Omental fat pad (tissue), 4 donors: Measurements from ENCODE around the gene SNX8. TPM values are rescaled to one million over a fixed set of nuclear protein-coding genes. Genes with fewer than 3 reads are reported as not detected.
"Not testable (repeated sequence)": the region's sequence is repeated elsewhere in the genome, so short reads cannot be mapped to it uniquely, and the experiment has no call there.

Experiments used
- ATAC-seq: fragments of 150-250 bp; one replicate; pipeline ENCODE4 v1.9.1; 2016; ENCODE audit warnings: mild to moderate bottlenecking, moderate library complexity; ENCODE audit not compliant: low FRiP score
- DNase-seq: peaks from one replicate; pipeline ENCODE4 v3.0.0-alpha.2; 2019; ENCODE audit warnings: low spot score
- total RNA-seq, 4 donors: library from RNA; depleted of rRNA; stranded (reverse); fragments of >200 nt; gene quantifications; one replicate each; pipeline ENCODE4 v1.1.0, GENCODE V29; 2016
- TF ChIP-seq, protein P1 (sequence below), 3 donors: fragments of 450-650 bp; IDR thresholded peaks; one replicate each; pipeline ENCODE4 v1.5.1; 2016 to 2017; ENCODE audit warnings: antibody characterized with exemption in 3 of 3, mild to moderate bottlenecking in 3 of 3, moderate library complexity in 2 of 3

SNX8 gene
- total RNA-seq, 4 donors from 2014 or later, result 18.6 to 50.1 (median 26.7) TPM

DNA sequence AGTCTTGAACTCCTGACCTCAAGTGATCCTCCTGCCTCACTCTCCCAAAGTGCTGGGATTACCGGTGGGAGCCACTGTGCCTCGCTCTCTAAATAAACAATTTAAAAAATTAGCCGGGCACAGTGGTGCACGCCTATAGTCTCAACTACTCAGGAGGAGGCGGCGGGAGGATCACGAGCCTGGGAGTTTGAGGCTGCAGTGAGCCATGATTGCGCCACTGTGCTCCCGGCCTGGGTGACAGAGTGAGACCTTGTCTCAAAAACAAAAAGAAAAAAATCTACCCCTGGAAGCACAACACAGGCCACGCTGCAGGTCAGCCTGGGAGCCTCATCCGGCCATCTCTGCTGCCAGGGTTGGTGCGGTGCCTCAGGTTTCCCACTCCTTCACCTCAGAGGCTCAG, 36.6 kb upstream of the SNX8 start:
- ATAC-seq, result no peak
- DNase-seq, result no peak
- TF ChIP-seq, protein P1, sequence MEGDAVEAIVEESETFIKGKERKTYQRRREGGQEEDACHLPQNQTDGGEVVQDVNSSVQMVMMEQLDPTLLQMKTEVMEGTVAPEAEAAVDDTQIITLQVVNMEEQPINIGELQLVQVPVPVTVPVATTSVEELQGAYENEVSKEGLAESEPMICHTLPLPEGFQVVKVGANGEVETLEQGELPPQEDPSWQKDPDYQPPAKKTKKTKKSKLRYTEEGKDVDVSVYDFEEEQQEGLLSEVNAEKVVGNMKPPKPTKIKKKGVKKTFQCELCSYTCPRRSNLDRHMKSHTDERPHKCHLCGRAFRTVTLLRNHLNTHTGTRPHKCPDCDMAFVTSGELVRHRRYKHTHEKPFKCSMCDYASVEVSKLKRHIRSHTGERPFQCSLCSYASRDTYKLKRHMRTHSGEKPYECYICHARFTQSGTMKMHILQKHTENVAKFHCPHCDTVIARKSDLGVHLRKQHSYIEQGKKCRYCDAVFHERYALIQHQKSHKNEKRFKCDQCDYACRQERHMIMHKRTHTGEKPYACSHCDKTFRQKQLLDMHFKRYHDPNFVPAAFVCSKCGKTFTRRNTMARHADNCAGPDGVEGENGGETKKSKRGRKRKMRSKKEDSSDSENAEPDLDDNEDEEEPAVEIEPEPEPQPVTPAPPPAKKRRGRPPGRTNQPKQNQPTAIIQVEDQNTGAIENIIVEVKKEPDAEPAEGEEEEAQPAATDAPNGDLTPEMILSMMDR (IDR thresholded peaks at IDR 0.05), result no peak

DNA sequence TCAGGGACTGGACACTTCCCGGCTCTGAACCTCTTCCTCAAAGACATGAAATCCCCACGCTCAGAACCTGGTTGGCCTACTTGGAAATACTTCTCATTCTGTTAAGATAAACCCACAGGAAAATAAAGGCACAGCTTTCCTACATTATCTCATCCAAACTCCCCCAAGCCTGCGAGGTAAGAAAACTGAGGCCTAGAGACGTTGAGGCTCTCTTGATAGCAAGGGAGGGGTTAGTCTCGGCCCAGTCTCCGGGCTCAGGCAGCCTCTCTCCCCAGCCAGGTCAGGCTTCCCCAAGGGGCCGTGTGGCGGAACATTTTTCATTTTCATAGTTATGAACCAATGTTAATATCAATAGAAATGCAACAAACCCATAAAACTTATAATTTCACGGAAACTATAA, 35.8 kb upstream of the SNX8 start:
- TF ChIP-seq, protein P1 (IDR thresholded peaks at IDR 0.05), result no peak
- no peak for DNase-seq

DNA sequence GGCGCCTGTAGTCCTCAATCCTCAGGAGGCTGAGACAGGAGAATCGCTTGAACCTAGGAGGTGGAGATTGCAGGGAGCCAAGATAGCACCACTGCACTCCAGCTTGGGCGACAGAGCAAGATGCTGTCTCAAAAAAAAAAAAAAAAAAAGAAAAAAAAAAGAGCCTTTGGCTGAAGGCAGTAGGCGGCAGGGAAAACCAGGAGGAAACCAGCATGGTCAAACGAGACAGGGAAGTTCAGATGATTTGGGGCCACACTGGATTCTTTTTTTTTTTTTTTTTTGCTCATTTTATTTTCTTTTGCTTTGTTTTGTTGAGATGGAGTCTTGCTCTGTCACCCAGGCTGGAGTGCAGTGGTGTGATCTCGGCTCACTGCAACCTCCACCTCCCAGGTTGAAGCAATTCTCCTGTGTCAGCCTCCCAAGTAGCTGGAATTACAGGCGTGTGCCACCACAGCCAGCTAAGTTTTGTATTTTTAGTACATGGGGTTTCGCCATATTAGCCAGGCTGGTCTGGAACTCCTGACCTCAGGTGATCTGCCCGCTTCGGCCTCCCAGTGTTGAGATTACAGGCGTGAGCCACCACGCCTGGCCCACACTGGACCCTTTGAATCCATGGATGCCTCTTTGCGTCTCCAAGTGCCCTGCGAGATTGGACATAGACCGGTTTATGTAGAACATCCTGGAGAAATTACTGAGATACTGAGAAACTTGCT, 33.3 kb upstream of the SNX8 start:
- DNase-seq, result not testable (repeated sequence)

More for the DNA sequence above, 35.8 kb upstream of the SNX8 start:
- no peak for ATAC-seq

DNA sequence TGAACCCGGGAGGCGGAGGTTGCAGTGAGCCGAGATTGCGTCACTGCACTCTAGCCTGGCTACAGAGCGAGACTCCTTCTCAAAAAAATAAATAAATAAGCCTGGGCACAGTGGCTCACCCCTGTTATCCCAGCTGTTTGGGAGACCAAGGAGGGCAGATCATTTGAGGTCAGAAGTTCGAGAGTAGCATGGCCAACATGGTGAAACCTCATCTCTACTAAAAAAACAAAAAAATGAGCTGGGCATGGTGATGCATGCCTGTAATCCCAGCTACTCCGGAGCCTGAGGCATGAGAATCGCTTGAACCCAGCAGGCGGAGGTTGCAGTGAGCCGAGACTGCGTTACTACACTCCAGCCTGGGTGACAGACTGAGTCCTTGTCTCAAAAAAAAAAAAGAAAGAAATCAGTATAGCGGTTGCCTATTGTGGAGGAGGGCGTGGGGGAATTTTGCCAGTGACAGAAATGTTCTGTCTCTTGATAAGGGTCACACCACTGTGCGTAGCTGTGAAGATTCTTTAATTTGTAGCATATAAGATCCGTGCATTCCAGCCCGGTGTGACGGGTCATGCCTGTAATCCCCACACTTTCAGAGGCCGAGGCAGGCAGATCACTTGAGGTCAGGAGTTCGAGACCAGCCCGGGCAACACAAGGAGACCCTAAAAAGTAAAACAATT, 22.5 kb upstream of the SNX8 start:
- DNase-seq, result no peak
- ATAC-seq, result no peak
- TF ChIP-seq, protein P1 (IDR thresholded peaks at IDR 0.05), result no peak

More for the DNA sequence above, 33.3 kb upstream of the SNX8 start:
- ATAC-seq, result not testable (repeated sequence)

DNA sequence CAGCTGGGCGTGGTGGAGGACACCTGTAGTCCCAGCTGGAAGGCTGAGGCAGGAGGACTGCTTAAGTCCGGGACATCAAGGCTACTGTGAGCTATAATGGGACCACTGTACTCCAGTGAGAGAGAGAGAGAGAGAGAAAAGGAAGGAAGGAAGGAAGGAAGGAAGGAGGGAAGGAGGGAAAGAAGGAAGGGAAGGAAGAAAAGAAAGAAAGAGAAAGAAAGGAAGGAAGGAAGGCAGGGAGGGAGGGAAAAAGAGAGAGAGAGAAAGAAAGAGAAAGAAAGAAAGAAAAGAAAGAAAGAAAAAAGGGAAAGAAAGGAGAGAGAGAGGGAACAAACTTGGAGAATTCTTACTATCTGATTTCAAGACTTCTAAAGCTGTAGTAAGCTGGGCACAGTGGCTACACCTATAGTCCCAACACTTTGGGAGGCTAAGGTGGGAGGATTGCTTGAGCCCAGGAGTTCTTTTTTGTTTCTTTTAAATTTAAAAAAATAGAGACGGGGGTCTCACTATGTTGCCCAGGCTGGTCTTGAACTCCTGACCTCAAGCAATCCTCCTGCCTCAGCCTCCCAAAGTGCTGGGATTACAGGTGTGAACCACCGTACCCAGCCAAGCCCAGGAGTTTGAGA, 18.5 kb upstream of the SNX8 start:
- not testable (repeated sequence) for DNase-seq, ATAC-seq

DNA sequence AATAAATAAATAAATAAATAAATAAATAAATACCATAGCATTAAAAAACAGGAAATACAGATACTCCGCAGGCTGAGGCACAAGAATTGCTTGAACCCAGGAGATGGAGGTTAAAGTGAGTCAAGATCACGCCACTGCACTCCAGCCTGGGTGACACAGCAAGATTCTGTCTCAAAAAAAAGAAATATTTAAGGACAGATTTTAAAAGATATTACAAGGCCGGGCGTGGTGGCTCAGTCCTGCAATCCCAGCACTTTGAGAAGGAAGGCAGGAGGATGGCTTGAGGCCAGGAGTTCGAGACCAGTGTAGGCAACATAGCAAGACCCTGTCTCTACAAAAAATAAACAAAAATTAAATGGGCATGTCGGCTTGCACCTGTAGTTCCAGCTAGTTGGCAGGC, 17.5 kb upstream of the SNX8 start:
- TF ChIP-seq, protein P1 (IDR thresholded peaks at IDR 0.05), result no peak
- ATAC-seq (no peak), DNase-seq (no peak)

DNA sequence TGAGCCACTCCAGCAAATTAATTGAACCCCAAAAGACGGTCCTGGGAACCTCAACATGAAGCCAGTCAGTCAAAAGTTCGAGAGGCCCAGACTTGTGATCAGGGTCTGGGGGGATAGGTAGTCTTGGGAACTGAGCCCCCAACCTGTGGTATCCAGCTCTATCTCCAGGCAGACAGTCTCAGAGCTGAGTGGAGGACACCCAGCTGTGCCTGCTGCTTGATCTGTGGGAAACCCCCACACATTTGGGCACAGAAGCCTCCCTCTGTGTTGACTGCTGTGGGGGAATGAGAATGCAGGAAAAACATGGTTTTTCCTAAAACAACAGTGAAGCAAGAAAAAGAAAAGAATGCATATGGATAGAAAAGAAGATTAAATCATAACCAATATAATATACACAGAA, 16.3 kb upstream of the SNX8 start:
- TF ChIP-seq, protein P1 (IDR thresholded peaks at IDR 0.05), result no peak
- no peak for ATAC-seq
- no peak for DNase-seq

DNA sequence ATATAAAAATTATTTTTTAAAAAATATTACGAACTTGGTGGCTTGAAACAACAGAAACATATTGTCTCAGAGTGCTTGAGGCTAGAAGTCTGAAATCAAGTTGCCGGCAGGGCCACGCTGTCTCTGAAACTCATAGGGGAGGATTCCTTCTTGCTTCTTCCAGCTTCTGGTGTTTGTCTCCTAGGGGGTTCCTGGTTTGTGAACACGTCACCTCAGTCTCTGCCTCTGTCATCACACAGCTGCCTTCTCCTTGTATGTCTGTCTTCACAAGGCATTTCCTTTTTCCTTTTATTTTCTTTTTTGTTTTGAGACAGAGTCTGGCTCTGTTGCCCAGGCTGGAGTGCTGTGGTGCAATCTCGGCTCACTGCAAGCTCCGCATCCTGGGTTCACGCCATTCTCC, 12.7 kb upstream of the SNX8 start:
- TF ChIP-seq, protein P1 (IDR thresholded peaks at IDR 0.05), result no peak
- ATAC-seq (no peak), DNase-seq (no peak)
